H9 (cell line): ENCODE measurements around the gene CAPN5. TPM values are rescaled to one million over a fixed set of nuclear protein-coding genes. Genes with fewer than 3 reads are reported as not detected.

Source experiments
- DNase-seq: peaks from one replicate; pipeline ENCODE4 v3.0.0-alpha.2; 2017
- H2AFZ ChIP-seq: one replicate; pipeline ENCODE4 v1.6.1; 2013; ENCODE audit warnings: mild to moderate bottlenecking, low read length, control low read depth, moderate library complexity
- H2AK5ac ChIP-seq: 2 replicates; pipeline ENCODE4 v1.6.1; 2013; ENCODE audit warnings: low read length, control low read depth, mixed read lengths; ENCODE audit not compliant: insufficient read length
- H2BK120ac ChIP-seq: one replicate; pipeline ENCODE4 v1.6.1; 2013; ENCODE audit warnings: low read depth, mild to moderate bottlenecking, low read length, control low read depth, inconsistent platforms; ENCODE audit not compliant: poor library complexity, severe bottlenecking
- H2BK12ac ChIP-seq: 2 replicates; pipeline ENCODE4 v1.6.1; 2013; ENCODE audit warnings: low read length, control low read depth, mixed read lengths, low read depth; ENCODE audit not compliant: insufficient read length
- H2BK15ac ChIP-seq: 2 replicates; pipeline ENCODE4 v1.6.1; 2013; ENCODE audit warnings: low read depth, low read length, control low read depth
- H2BK20ac ChIP-seq: one replicate; pipeline ENCODE4 v1.6.1; 2013; ENCODE audit warnings: low read depth, mild to moderate bottlenecking, low read length, control low read depth, inconsistent platforms; ENCODE audit not compliant: poor library complexity, severe bottlenecking
- H2BK5ac ChIP-seq: 2 replicates; pipeline ENCODE4 v1.6.1; 2013; ENCODE audit warnings: low read length, control low read depth, mixed read lengths; ENCODE audit not compliant: insufficient read length
- H3K14ac ChIP-seq: 2 replicates; pipeline ENCODE4 v1.6.1; 2013; ENCODE audit warnings: low read length, control low read depth; ENCODE audit not compliant: insufficient read depth
- H3K18ac ChIP-seq: 2 replicates; pipeline ENCODE4 v1.6.1; 2013; ENCODE audit warnings: low read depth, mild to moderate bottlenecking, mixed read lengths, low read length, control low read depth; ENCODE audit not compliant: insufficient read length
- H3K23ac ChIP-seq: 2 replicates; pipeline ENCODE4 v1.6.1; 2013; ENCODE audit warnings: low read length, control low read depth, mixed read lengths, low read depth; ENCODE audit not compliant: insufficient read length
- H3K23me2 ChIP-seq: 2 replicates; pipeline ENCODE4 v1.6.1; 2013; ENCODE audit warnings: low read depth, mild to moderate bottlenecking, mixed read lengths, low read length, control low read depth; ENCODE audit not compliant: insufficient read length, poor library complexity, severe bottlenecking
- H3K27ac ChIP-seq: 2 replicates; pipeline ENCODE4 v1.5.1; 2013; ENCODE audit warnings: low read length, control low read depth, mixed read lengths, low read depth; ENCODE audit not compliant: insufficient read length
- H3K27me3 ChIP-seq: 2 replicates; pipeline ENCODE4 v1.6.1; 2013; ENCODE audit warnings: low read length, control low read depth, inconsistent platforms; ENCODE audit not compliant: insufficient read depth
- H3K4ac ChIP-seq: 2 replicates; pipeline ENCODE4 v1.6.1; 2013; ENCODE audit warnings: low read depth, mild to moderate bottlenecking, control low read depth, inconsistent platforms, low read length, moderate library complexity
- H3K4me1 ChIP-seq: 2 replicates; pipeline ENCODE4 v1.6.1; 2013; ENCODE audit warnings: low read length, control low read depth, inconsistent platforms; ENCODE audit not compliant: insufficient read depth
- H3K4me2 ChIP-seq: 2 replicates; pipeline ENCODE4 v1.6.1; 2013; ENCODE audit warnings: low read length, control low read depth, mixed read lengths; ENCODE audit not compliant: insufficient read length, insufficient read depth
- H3K56ac ChIP-seq: 2 replicates; pipeline ENCODE4 v1.6.1; 2013; ENCODE audit warnings: low read depth, mild to moderate bottlenecking, mixed read lengths, low read length, control low read depth; ENCODE audit not compliant: insufficient read length
- H3K79me1 ChIP-seq: 2 replicates; pipeline ENCODE4 v1.6.1; 2013; ENCODE audit warnings: low read depth, mild to moderate bottlenecking, moderate library complexity, low read length, control low read depth, inconsistent platforms; ENCODE audit not compliant: insufficient read depth, poor library complexity, severe bottlenecking
- H3K79me2 ChIP-seq: 2 replicates; pipeline ENCODE4 v1.6.1; 2013; ENCODE audit warnings: low read length, control low read depth, inconsistent platforms; ENCODE audit not compliant: insufficient read depth
- H3K9ac ChIP-seq: 2 replicates; pipeline ENCODE4 v1.6.1; 2013; ENCODE audit warnings: low read length, control low read depth, mixed read lengths; ENCODE audit not compliant: insufficient read length; ENCODE audit errors: extremely low read depth
- H3K9me3 ChIP-seq: one replicate; pipeline ENCODE4 v1.6.1; 2013; ENCODE audit warnings: low read depth, low read length, inconsistent platforms; ENCODE audit not compliant: control insufficient read depth
- H3T11ph ChIP-seq: one replicate; pipeline ENCODE4 v1.6.1; 2013; ENCODE audit warnings: mild to moderate bottlenecking, low read length, control low read depth, inconsistent platforms
- H4K20me1 ChIP-seq: one replicate; pipeline ENCODE4 v1.6.1; 2013; ENCODE audit not compliant: control insufficient read depth, insufficient read length, insufficient read depth
- H4K5ac ChIP-seq: 2 replicates; pipeline ENCODE4 v1.6.1; 2013; ENCODE audit warnings: low read depth, mild to moderate bottlenecking, mixed read lengths, low read length, control low read depth; ENCODE audit not compliant: insufficient read length
- H4K8ac ChIP-seq: replicated peaks from 2 replicates; pipeline ENCODE4 v1.6.1; 2013; ENCODE audit warnings: low read length, control low read depth, mixed read lengths, low read depth; ENCODE audit not compliant: insufficient read length
- H4K91ac ChIP-seq: 2 replicates; pipeline ENCODE4 v1.6.1; 2013; ENCODE audit warnings: low read depth, mild to moderate bottlenecking, moderate library complexity, mixed read lengths, low read length, control low read depth; ENCODE audit not compliant: insufficient read length
- H3K27ac Mint-ChIP-seq, 3 experiments: 2 replicates in 2 of 3; 3 replicates in 1 of 3; pipeline ENCODE4 v1.8.0; 2020 to 2021; ENCODE audit warnings: mixed read lengths in 3 of 3, mild to moderate bottlenecking in 1 of 3, moderate library complexity in 1 of 3
- H3K27me3 Mint-ChIP-seq: 2 replicates; pipeline ENCODE4 v1.8.0; 2021; ENCODE audit warnings: low read depth, mild to moderate bottlenecking, moderate library complexity, mixed read lengths
- H3K36me3 Mint-ChIP-seq, 3 experiments: 2 replicates in 2 of 3; 3 replicates in 1 of 3; pipeline ENCODE4 v1.8.0; 2020 to 2021; ENCODE audit warnings: low read depth in 3 of 3, mixed read lengths in 3 of 3; ENCODE audit not compliant: insufficient read depth in 1 of 3
- H3K4me1 Mint-ChIP-seq, 2 experiments: 2 replicates each; pipeline ENCODE4 v1.8.0; 2020; ENCODE audit warnings: mixed read lengths in 2 of 2
- H3K4me3 Mint-ChIP-seq, 2 experiments: 2 replicates in 1 of 2; 3 replicates in 1 of 2; pipeline ENCODE4 v1.8.0; 2020 to 2021; ENCODE audit warnings: mild to moderate bottlenecking in 2 of 2, mixed read lengths in 2 of 2, moderate library complexity in 1 of 2
- H3K9me3 Mint-ChIP-seq, 2 experiments: 2 replicates in 1 of 2; 3 replicates in 1 of 2; pipeline ENCODE4 v1.8.0; 2020; ENCODE audit warnings: mild to moderate bottlenecking in 2 of 2, mixed read lengths in 2 of 2, moderate library complexity in 1 of 2
- WGBS: extraction: QIAGEN DNeasy Blood & Tissue Kit; methylation state at CpG from one replicate; pipeline ENCODE4 v1.1.7; 2013; ENCODE audit warnings: missing lambda C conversion rate, low lambda C conversion rate, mixed read lengths; ENCODE audit not compliant: insufficient read length; ENCODE audit errors: extremely low coverage; 5-methylcytosine and 5-hydroxymethylcytosine counted together
- total RNA-seq: library from RNA; stranded (reverse); gene quantifications from 2 replicates; pipeline ENCODE4 v1.2.1, GENCODE V29; 2021
- TF ChIP-seq, protein P1 (sequence below): fragments of 200-600 bp; sonication (generic); conservative IDR thresholded peaks from 3 replicates; pipeline ENCODE4 v1.8.0; 2021; ENCODE audit warnings: antibody characterized with exemption, mild to moderate bottlenecking

CAPN5 gene
- total RNA-seq, 1 experiment from 2014 or later, result 16.7 TPM

DNA sequence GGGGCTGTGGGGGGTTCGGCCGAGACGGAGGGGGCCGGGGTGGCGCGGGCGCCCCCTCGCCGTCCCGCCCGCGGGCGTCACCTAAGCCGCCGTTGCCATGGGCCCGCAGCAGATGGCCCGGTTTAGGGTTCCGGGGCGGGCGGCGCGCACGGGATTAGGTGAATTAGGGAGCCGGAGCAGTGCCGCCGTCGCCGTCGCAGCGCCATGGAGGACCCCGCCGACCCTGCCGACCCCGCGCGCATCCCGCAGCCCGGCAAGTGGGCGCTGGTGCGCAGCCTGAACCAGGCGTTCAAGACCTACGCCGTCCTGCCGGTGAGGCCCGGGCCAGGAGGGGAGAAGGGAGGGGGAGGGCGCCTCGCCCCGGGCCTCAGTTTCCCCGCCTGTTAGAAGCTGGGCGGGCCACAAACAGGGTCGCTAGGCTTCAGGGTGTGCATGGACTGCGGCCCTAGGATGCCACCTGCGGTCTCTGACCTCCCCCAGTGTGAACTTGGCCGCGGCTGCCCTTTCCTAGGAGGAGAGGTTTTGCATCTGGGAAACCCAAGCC, 71.4 kb downstream of the CAPN5 start:
- no CpG with 5 or more reads among the region's 55 CpGs for WGBS
- Histone ChIP-seq H3K4me1 (no peaks in the 10 kb centered on the region; the same call in 1 of the 2 replicates), H3K27ac (no peak overlapping the region), H3K23me2 (no peaks in the 10 kb centered on the region), H3K27me3 (no peaks in the 10 kb centered on the region), H2BK12ac (no peak overlapping the region), H2BK120ac (no peak overlapping the region), H2BK20ac (no peak overlapping the region), H3K14ac (no peak overlapping the region), H3K9ac (no peak overlapping the region), H3K79me2 (no peaks in the 10 kb centered on the region), H4K5ac (no peak overlapping the region), H2AK5ac (no peak overlapping the region), H3K18ac (no peak overlapping the region), H2BK5ac (no peak overlapping the region), H3K4ac (no peak overlapping the region), H3T11ph (no peak overlapping the region), H4K8ac (no peak overlapping the region), H3K56ac (no peak overlapping the region), H2AFZ (no peak overlapping the region), H3K79me1 (no peaks in the 10 kb centered on the region), H3K9me3 (no peaks in the 10 kb centered on the region), H4K20me1 (peaks cover 2% of the 10 kb centered on the region), H2BK15ac (no peak overlapping the region), H3K23ac (no peak overlapping the region), H3K4me2 (no peak overlapping the region), H4K91ac (no peak overlapping the region)
- Mint-ChIP-seq H3K9me3 (no peaks in the 10 kb centered on the region), H3K27ac (no peak overlapping the region), H3K27me3 (no peaks in the 10 kb centered on the region), H3K4me3 (no peak overlapping the region), H3K4me1 (peaks cover 10 to 15% of the 10 kb centered on the region in 2 experiments), H3K36me3 (no peaks in the 10 kb centered on the region)
- DNase-seq, result no peak
- TF ChIP-seq, protein P1, sequence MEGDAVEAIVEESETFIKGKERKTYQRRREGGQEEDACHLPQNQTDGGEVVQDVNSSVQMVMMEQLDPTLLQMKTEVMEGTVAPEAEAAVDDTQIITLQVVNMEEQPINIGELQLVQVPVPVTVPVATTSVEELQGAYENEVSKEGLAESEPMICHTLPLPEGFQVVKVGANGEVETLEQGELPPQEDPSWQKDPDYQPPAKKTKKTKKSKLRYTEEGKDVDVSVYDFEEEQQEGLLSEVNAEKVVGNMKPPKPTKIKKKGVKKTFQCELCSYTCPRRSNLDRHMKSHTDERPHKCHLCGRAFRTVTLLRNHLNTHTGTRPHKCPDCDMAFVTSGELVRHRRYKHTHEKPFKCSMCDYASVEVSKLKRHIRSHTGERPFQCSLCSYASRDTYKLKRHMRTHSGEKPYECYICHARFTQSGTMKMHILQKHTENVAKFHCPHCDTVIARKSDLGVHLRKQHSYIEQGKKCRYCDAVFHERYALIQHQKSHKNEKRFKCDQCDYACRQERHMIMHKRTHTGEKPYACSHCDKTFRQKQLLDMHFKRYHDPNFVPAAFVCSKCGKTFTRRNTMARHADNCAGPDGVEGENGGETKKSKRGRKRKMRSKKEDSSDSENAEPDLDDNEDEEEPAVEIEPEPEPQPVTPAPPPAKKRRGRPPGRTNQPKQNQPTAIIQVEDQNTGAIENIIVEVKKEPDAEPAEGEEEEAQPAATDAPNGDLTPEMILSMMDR, result no peak
